Esophagus (tissue), 2 donors: Measurements from ENCODE around the gene TTC7B. TPM values are rescaled to one million over a fixed set of nuclear protein-coding genes. Genes with fewer than 3 reads are reported as not detected.

Experiments used
- H3K27ac ChIP-seq, 2 donors: one replicate each; pipeline ENCODE4 v1.5.1; 2013; ENCODE audit warnings: low read depth in 2 of 2, mild to moderate bottlenecking in 2 of 2, inconsistent platforms in 1 of 2, low read length in 1 of 2, moderate library complexity in 1 of 2
- H3K27me3 ChIP-seq, 2 donors: one replicate each; pipeline ENCODE4 v1.6.1; 2013; ENCODE audit warnings: low read length in 2 of 2, control low read depth in 1 of 2, mild to moderate bottlenecking in 1 of 2; ENCODE audit not compliant: insufficient read depth in 2 of 2, control insufficient read depth in 1 of 2
- H3K36me3 ChIP-seq, 2 donors: one replicate each; pipeline ENCODE4 v1.6.1; 2013; ENCODE audit warnings: low read length in 1 of 2; ENCODE audit not compliant: control insufficient read depth in 2 of 2, insufficient read depth in 2 of 2
- H3K4me1 ChIP-seq, 2 donors: one replicate each; pipeline ENCODE4 v1.6.1; 2013; ENCODE audit warnings: low read length in 1 of 2; ENCODE audit not compliant: control insufficient read depth in 2 of 2, insufficient read depth in 2 of 2
- H3K4me3 ChIP-seq, 2 donors: one replicate each; pipeline ENCODE4 v1.5.1; 2013; ENCODE audit warnings: low read length in 2 of 2, mild to moderate bottlenecking in 2 of 2, low read depth in 1 of 2, moderate library complexity in 1 of 2
- H3K9me3 ChIP-seq, 2 donors: one replicate each; pipeline ENCODE4 v1.6.1; 2013; ENCODE audit warnings: mild to moderate bottlenecking in 2 of 2, low read depth in 1 of 2, low read length in 1 of 2, moderate library complexity in 1 of 2; ENCODE audit not compliant: control insufficient read depth in 2 of 2, insufficient read depth in 1 of 2
- WGBS, 2 donors: extraction: QIAGEN DNeasy Blood & Tissue Kit; methylation state at CpG; one replicate each; pipeline ENCODE4 v1.1.7; 2013; 5-methylcytosine and 5-hydroxymethylcytosine counted together
- polyA plus RNA-seq, 2 donors: library from polyadenylated mRNA; stranded (reverse); fragments of 200-250 nt; gene quantifications; one replicate each; pipeline ENCODE4 v1.2.3, GENCODE V29; 2013
- donor health status: healthy with polysubstance abuse.
- donor health status: Bipolar disorder and iron deficiency.

The TTC7B gene
- polyA plus RNA-seq, 2 donors, result 2.7 to 6.0 TPM

- Histone ChIP-seq H3K4me1 (no peaks in the 10 kb centered on the region), H3K27me3 (no peaks in the 10 kb centered on the region), H3K9me3 (no peaks in the 10 kb centered on the region), H3K4me3 (no peak overlapping the region), H3K27ac (no peak overlapping the region), H3K36me3 (no peaks in the 10 kb centered on the region)
- 81 to 88% methylated on average over 3 of the region's 3 CpGs for WGBS, 2 donors
Observed at GRCh38 chr14:90612801-90613200, 203.4 kb downstream of the TTC7B start.

DNA sequence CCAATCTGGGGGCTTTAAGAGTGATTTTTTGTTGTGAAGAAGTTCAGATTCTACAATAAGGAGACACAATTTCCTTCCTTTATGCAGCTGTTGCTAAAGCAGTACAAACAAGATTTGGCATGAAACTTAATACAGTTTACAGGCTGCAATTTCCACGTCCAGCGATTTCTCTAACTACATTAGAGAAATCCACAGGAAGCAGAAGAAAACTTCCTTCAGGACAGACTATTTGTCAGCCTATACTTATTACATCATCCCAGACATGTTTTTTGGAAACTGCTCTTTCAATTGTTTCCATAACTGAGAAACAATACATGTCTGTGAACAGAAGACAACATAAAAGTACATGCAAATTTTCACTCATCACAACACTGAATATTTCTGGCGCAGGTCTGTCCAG is 204.3 kb downstream of the TTC7B start:
- Histone ChIP-seq H3K27ac (no peak overlapping the region), H3K4me3 (no peak overlapping the region), H3K4me1 (no peaks in the 10 kb centered on the region), H3K27me3 (no peaks in the 10 kb centered on the region), H3K36me3 (no peaks in the 10 kb centered on the region), H3K9me3 (no peaks in the 10 kb centered on the region)
- 68 to 84% methylated on average over 3 of the region's 3 CpGs for whole genome bisulfite sequencing, 2 donors

DNA sequence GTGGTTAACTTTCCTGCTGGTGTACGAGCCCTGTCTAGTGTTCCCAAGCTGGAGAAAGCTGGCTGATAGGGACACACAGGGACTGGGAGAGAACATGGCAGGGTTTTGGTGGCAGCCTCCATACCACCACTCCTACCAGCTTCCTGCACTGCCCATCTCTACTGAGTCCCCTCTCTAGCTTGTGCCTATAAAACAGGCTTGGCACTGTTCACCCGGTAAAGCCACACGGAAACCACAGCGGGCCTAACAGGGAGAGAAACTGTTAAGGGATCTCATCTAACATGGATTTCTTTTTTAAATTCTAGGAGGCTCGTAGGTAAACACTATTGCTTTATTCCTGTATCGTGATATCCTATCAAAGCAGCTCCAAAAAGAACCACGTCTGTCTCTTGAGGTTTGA is 204.7 kb downstream of the TTC7B start:
- H3K27me3 ChIP-seq, result no peaks in the 10 kb centered on the region
- no peak overlapping the region for H3K27ac ChIP-seq
- no peaks in the 10 kb centered on the region for H3K9me3 ChIP-seq
- 82 to 83% methylated on average over 7 of the region's 7 CpGs for WGBS, 2 donors
- no peak overlapping the region for H3K4me3 ChIP-seq
- H3K4me1 ChIP-seq, result no peaks in the 10 kb centered on the region
- H3K36me3 ChIP-seq, result no peaks in the 10 kb centered on the region

GRCh38 chr14:90610346-90611040 is 205.7 kb downstream of the TTC7B start:
- H3K27ac ChIP-seq, result no peak overlapping the region
- no peaks in the 10 kb centered on the region for H3K27me3 ChIP-seq
- WGBS, 2 donors, result 90 to 91% methylated on average over 10 of the region's 10 CpGs
- H3K9me3 ChIP-seq, result no peaks in the 10 kb centered on the region
- H3K36me3 ChIP-seq, result no peaks in the 10 kb centered on the region
- H3K4me1 ChIP-seq, result no peaks in the 10 kb centered on the region
- H3K4me3 ChIP-seq, result no peak overlapping the region

- Histone ChIP-seq H3K36me3 (no peaks in the 10 kb centered on the region), H3K4me3 (no peak overlapping the region), H3K9me3 (no peaks in the 10 kb centered on the region), H3K27me3 (no peaks in the 10 kb centered on the region), H3K4me1 (no peaks in the 10 kb centered on the region), H3K27ac (no peak overlapping the region)
- 35 to 45% methylated on average over 2 of the region's 2 CpGs for WGBS, 2 donors
Observed at GRCh38 chr14:90609376-90609775, 206.9 kb downstream of the TTC7B start.

DNA sequence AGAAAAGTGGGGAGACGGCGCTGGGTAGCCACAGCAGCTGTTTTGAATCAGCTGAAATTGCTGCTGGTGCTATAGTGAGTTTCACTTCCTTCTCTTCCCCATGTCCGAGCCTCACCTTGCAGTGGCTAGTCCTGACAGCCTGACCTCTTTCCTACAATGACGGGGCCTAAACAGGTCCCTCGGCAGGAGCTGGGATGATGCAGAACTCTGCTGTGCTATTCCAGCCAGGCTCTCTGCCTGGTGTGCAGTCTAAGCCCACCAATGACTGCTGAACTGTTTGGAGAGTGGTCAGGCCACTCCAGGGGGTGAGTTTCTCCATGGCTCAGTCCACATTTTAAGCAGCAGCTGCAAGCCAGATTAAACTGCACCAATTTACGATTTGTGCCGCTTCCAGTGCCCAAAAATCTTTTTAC is 207.3 kb downstream of the TTC7B start:
- no peaks in the 10 kb centered on the region for H3K27me3 ChIP-seq
- H3K4me1 ChIP-seq, result no peaks in the 10 kb centered on the region
- no peak overlapping the region for H3K27ac ChIP-seq
- H3K36me3 ChIP-seq, result no peaks in the 10 kb centered on the region
- no peaks in the 10 kb centered on the region for H3K9me3 ChIP-seq
- no peak overlapping the region for H3K4me3 ChIP-seq
- 75 to 81% methylated on average over 7 of the region's 7 CpGs for WGBS, 2 donors

GRCh38 chr14:90608281-90608680 is 207.9 kb downstream of the TTC7B start:
- no peaks in the 10 kb centered on the region for H3K4me1 ChIP-seq
- H3K27ac ChIP-seq, result no peak overlapping the region
- H3K27me3 ChIP-seq, result no peaks in the 10 kb centered on the region
- no peaks in the 10 kb centered on the region for H3K36me3 ChIP-seq
- H3K4me3 ChIP-seq, result no peak overlapping the region
- H3K9me3 ChIP-seq, result no peaks in the 10 kb centered on the region
- 84 to 87% methylated on average over 11 of the region's 11 CpGs for WGBS, 2 donors

DNA sequence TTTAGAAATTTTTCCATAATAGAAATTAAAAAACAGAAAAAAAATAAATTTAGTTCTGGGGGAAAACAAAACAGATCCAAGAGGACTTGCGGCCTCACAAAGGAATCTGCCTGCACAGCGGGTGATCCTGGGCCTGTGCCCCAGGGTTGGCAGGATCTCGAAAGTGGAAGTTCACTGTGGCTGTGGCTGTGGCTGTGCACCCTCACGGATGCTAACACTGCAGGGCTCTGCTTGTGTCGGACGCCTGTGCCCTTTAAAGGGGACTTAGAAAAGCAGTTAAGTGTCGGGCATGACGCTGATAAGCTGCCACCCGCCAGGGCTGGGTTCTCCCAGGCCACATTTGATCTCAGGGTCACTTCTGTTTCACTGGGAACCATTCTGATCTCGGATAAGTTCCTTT is 209.1 kb downstream of the TTC7B start:
- Histone ChIP-seq H3K4me3 (no peak overlapping the region), H3K27ac (no peak overlapping the region), H3K36me3 (no peaks in the 10 kb centered on the region), H3K4me1 (peaks cover 0 to 2% of the 10 kb centered on the region in 2 donors), H3K27me3 (no peaks in the 10 kb centered on the region), H3K9me3 (no peaks in the 10 kb centered on the region)
- WGBS, 2 donors, result 87 to 90% methylated on average over 10 of the region's 10 CpGs

DNA sequence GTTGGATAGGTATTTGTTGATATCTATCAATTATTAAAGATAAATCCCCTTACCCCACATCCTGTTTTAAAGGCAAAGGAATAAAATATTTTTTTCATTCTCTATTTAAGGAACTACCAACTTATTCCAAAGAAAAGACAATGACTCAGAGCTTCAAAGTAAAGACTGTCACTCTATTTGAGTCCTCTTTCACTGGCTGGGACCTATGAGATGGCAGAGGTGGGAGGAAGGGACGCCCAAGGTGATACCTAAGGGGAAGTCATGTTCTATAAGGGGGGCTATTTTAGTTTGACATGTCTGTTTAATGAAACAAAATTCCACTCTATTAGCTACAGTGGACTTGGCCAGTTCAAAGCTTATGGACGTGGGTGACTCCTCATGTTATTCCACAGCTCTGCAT is 209.8 kb downstream of the TTC7B start:
- WGBS, 2 donors, result 86 to 90% methylated on average over 2 of the region's 2 CpGs
- Histone ChIP-seq H3K4me1 (peaks cover 0 to 2% of the 10 kb centered on the region in 2 donors), H3K9me3 (no peaks in the 10 kb centered on the region), H3K27ac (no peak overlapping the region), H3K36me3 (no peaks in the 10 kb centered on the region), H3K27me3 (no peaks in the 10 kb centered on the region), H3K4me3 (no peak overlapping the region)

GRCh38 chr14:90605430-90605829 is 210.8 kb downstream of the TTC7B start:
- H3K9me3 ChIP-seq, result no peaks in the 10 kb centered on the region
- H3K4me1 ChIP-seq, result peaks cover 0 to 2% of the 10 kb centered on the region in 2 donors
- no peak overlapping the region for H3K4me3 ChIP-seq
- no peaks in the 10 kb centered on the region for H3K27me3 ChIP-seq
- no peaks in the 10 kb centered on the region for H3K36me3 ChIP-seq
- H3K27ac ChIP-seq, result no peak overlapping the region
- WGBS, 2 donors, result 71 to 84% methylated on average over 6 of the region's 6 CpGs
